Measurements from ENCODE around the gene MTNR1B.

MTNR1B gene

GRCh38 chr11:92977401-92977800, 8.0 kb downstream of the MTNR1B start:
- in situ Hi-C loops (cut with HindIII; ENCODE audit: low sequenced_read_pairs), result no loop called here

GRCh38 chr11:92978271-92979111, 9.0 kb downstream of the MTNR1B start:
- in situ Hi-C loops (cut with HindIII; ENCODE audit: low sequenced_read_pairs), result no loop called here

GRCh38 chr11:92979176-92979575, 9.7 kb downstream of the MTNR1B start:
- in situ Hi-C loops (cut with HindIII; ENCODE audit: low sequenced_read_pairs), result no loop called here

- in situ Hi-C loops (cut with HindIII; ENCODE audit: low sequenced_read_pairs), result no loop called here
Measured at GRCh38 chr11:92980312-92980711, 10.9 kb downstream of the MTNR1B start.

GRCh38 chr11:92981508-92982043, 12.1 kb downstream of the MTNR1B start:
- in situ Hi-C loops (cut with HindIII; ENCODE audit: low sequenced_read_pairs), result no loop called here

- in situ Hi-C loops (cut with HindIII; ENCODE audit: low sequenced_read_pairs), result no loop called here
Measured at GRCh38 chr11:92986585-92986984, 17.1 kb downstream of the MTNR1B start.

GRCh38 chr11:92993004-92993403, 23.6 kb downstream of the MTNR1B start:
- in situ Hi-C loops (cut with HindIII; ENCODE audit: low sequenced_read_pairs), result no loop called here

- in situ Hi-C loops (cut with HindIII; ENCODE audit: low sequenced_read_pairs), result no loop called here
Measured at GRCh38 chr11:93000511-93001476, 31.3 kb downstream of the MTNR1B start.

- in situ Hi-C loops (cut with HindIII; ENCODE audit: low sequenced_read_pairs), result no loop called here
Measured at GRCh38 chr11:93001806-93002205, 32.4 kb downstream of the MTNR1B start.

- in situ Hi-C loops (cut with HindIII; ENCODE audit: low sequenced_read_pairs), result no loop called here
Measured at GRCh38 chr11:93002380-93002779, 32.9 kb downstream of the MTNR1B start.

GRCh38 chr11:93005239-93005638, 35.8 kb downstream of the MTNR1B start:
- in situ Hi-C loops (cut with HindIII; ENCODE audit: low sequenced_read_pairs), result no loop called here

GRCh38 chr11:93013646-93014045, 44.2 kb downstream of the MTNR1B start:
- in situ Hi-C loops (cut with HindIII; ENCODE audit: low sequenced_read_pairs), result no loop called here

- in situ Hi-C loops (cut with HindIII; ENCODE audit: low sequenced_read_pairs), result no loop called here
Measured at GRCh38 chr11:93016595-93016994, 47.1 kb downstream of the MTNR1B start.

- in situ Hi-C loops (cut with HindIII; ENCODE audit: low sequenced_read_pairs), result no loop called here
Measured at GRCh38 chr11:93017821-93018690, 48.6 kb downstream of the MTNR1B start.

GRCh38 chr11:93020248-93021046, 51.0 kb downstream of the MTNR1B start:
- in situ Hi-C loops (cut with HindIII; ENCODE audit: low sequenced_read_pairs), result no loop called here

- in situ Hi-C loops (cut with HindIII; ENCODE audit: low sequenced_read_pairs), result no loop called here
Measured at GRCh38 chr11:93024369-93024768, 54.9 kb downstream of the MTNR1B start.

GRCh38 chr11:93025558-93026255, 56.3 kb downstream of the MTNR1B start:
- in situ Hi-C loops (cut with HindIII; ENCODE audit: low sequenced_read_pairs), result no loop called here

GRCh38 chr11:93028960-93029522, 59.6 kb downstream of the MTNR1B start:
- in situ Hi-C loops (cut with HindIII; ENCODE audit: low sequenced_read_pairs), result no loop called here

GRCh38 chr11:93031386-93031785, 61.9 kb downstream of the MTNR1B start:
- in situ Hi-C loops (cut with HindIII; ENCODE audit: low sequenced_read_pairs), result no loop called here

All from endothelial cell of hepatic sinusoid (primary cell).